Heart left ventricle (tissue), 16 donors: ENCODE results near the gene IHH. TPM values are rescaled to one million over a fixed set of nuclear protein-coding genes. Genes with fewer than 3 reads are reported as not detected.
A peak's percentile ranks its signal among the peaks of the same experiment; 100 is the strongest.

Experiments used
- ATAC-seq, 4 donors: fragments of 200-7000 bp; cut with Tn5 transposase; one replicate each; pipeline ENCODE4 v1.9.1; 2020 to 2022; ENCODE audit warnings: moderate library complexity in 4 of 4, mild to moderate bottlenecking in 3 of 4, moderate number of reproducible peaks in 1 of 4
- DNase-seq, 5 donors: peaks; one replicate each; pipeline ENCODE4 v3.0.0-alpha.2; 2020
- H3K27ac ChIP-seq, 12 donors: fragments of 200-600 bp; sonication (generic) in 4 of 12; one replicate each; pipeline versions ENCODE4 v1.5.0 to v1.8.0; 2016 to 2022; ENCODE audit warnings: mild to moderate bottlenecking in 2 of 12
- H3K27me3 ChIP-seq, 9 donors: fragments of 200-600 bp; sonication (generic) in 2 of 9; one replicate each; pipeline versions ENCODE4 v1.5.1 to v1.8.0; 2016 to 2022; ENCODE audit warnings: mild to moderate bottlenecking in 3 of 9
- H3K36me3 ChIP-seq, 9 donors: fragments of 200-600 bp; sonication (generic) in 2 of 9; one replicate each; pipeline versions ENCODE4 v1.5.0 to v1.8.0; 2018 to 2022; ENCODE audit warnings: mild to moderate bottlenecking in 2 of 9
- H3K4me1 ChIP-seq, 12 donors: fragments of 200-600 bp; sonication (generic) in 4 of 12; one replicate each; pipeline versions ENCODE4 v1.5.0 to v1.8.0; 2016 to 2022; ENCODE audit warnings: mild to moderate bottlenecking in 3 of 12
- H3K4me3 ChIP-seq, 12 donors: fragments of 200-600 bp; sonication (generic) in 4 of 12; one replicate each; pipeline versions ENCODE4 v1.5.0 to v1.8.0; 2017 to 2022; ENCODE audit warnings: mild to moderate bottlenecking in 9 of 12, moderate library complexity in 4 of 12
- H3K9me3 ChIP-seq, 12 donors: fragments of 200-600 bp; sonication (generic) in 4 of 12; one replicate each; pipeline versions ENCODE4 v1.5.0 to v1.8.0; 2016 to 2022; ENCODE audit warnings: mild to moderate bottlenecking in 1 of 12
- CTCF ChIP-seq, 12 donors: fragments of 200-600 bp; sonication (generic) in 4 of 12; IDR thresholded peaks; one replicate each; pipeline versions ENCODE4 v1.5.0 to v1.8.0; 2018 to 2022; ENCODE audit warnings: antibody characterized with exemption in 12 of 12, mild to moderate bottlenecking in 5 of 12
- POLR2A ChIP-seq, 2 donors: fragments of 450-650 bp; IDR thresholded peaks; one replicate each; pipeline ENCODE4 v1.6.1; 2017; ENCODE audit warnings: antibody characterized with exemption in 2 of 2, mild to moderate bottlenecking in 2 of 2, moderate library complexity in 2 of 2
- WGBS, 4 donors: extraction: QIAGEN DNeasy Blood & Tissue Kit in 2 of 4; methylation state at CpG; one replicate each; pipeline versions ENCODE4 v1.1.5 to v1.1.7; 2013 to 2018; 5-methylcytosine and 5-hydroxymethylcytosine counted together
- intact Hi-C, 10 donors: fragments of 100-400 bp; cut with DNase I; formaldehyde crosslinking; loops; one replicate each; pipeline versions ENCODE4 v1.11.1 to v1.14.2; 2022
- polyA plus RNA-seq, 2 donors: library from polyadenylated mRNA; stranded (reverse); fragments of 200-250 nt; gene quantifications; one replicate each; pipeline ENCODE4 v1.2.3, GENCODE V29; 2013
- total RNA-seq, 9 donors: library from RNA; depleted of rRNA in 2 of 9; stranded (reverse); fragments of >200 nt in 2 of 9; fragmentation: NEBNext Ultra II Directional in 3 of 9; extraction: Animal tissue kit (Norgen Biotek cat#: 25700) in 3 of 9; gene quantifications; one replicate each; pipeline versions ENCODE4 v1.1.0 to v1.2.4, GENCODE V29; 2016 to 2023
- donor health status: ischemic (EF 13 %, LVEDD 7.1; RV severe dilation, severe dysfunction).
- donor health status: healthy with polysubstance abuse.
- donor health status: DM: no; HTN: yes; CAD: no.
- donor health status: DM: no; HTN: no; CAD: no.
- donor health status: ischemic (EF 25% LVEDD 6.9; RV normal size, moderate dysfunction).
- donor health status: ischemic (EF 25% LVEDD 5.7; RV mildly dilated, moderate dysfunction).
- donor health status: healthy.
- donor health status: DM: yes; HTN: yes; CAD: no.
- donor health status: ischemic (EF 35%, LVEDD 5.7; RV mildly dilated, moderate dysfunction).
- donor health status: nonischemic (EF 11% LVEDD 7.7; RV severe dilation, severe dysfunction).
- donor health status: DM: yes; HTN: yes; CAD: no.
- donor health status: PGD.
- donor health status: ischemic (EF 29% LVEDD 5.4; RV normal size, mild dysfunction).
- donor health status: nonischemic (EF 23%, LVEDD 6.1; RV moderate dilation, normal function).

IHH gene
- total and polyA plus RNA-seq, 11 donors = not detected

GRCh38 chr2:219049282-219049681 is 11.4 kb downstream of the IHH start:
- 64 to 80% (median 69%) methylated on average over 4 to 6 of the region's 6 CpGs for WGBS, 4 donors
- no peak overlapping the region for H3K4me3 ChIP-seq
- intact Hi-C loops = no loop called here
- no peaks in the 10 kb centered on the region for H3K4me1 ChIP-seq
- no peak overlapping the region for H3K27ac ChIP-seq
- ATAC-seq (no peak), DNase-seq (no peak)
- TF ChIP-seq POLR2A (IDR thresholded peaks at IDR 0.05) (no peak), CTCF (IDR thresholded peaks at IDR 0.05) (no peak)
- no peaks in the 10 kb centered on the region for H3K36me3 ChIP-seq
- no peaks in the 10 kb centered on the region for H3K9me3 ChIP-seq
- peaks cover 0 to 82% (median 18%) of the 10 kb centered on the region in 9 donors for H3K27me3 ChIP-seq

GRCh38 chr2:219045937-219046550 is 14.7 kb downstream of the IHH start:
- DNase-seq = no peak
- peaks cover 0 to 6% (median 0%) of the 10 kb centered on the region in 12 donors for H3K4me1 ChIP-seq
- no peak for TF ChIP-seq CTCF (IDR thresholded peaks at IDR 0.05)
- TF ChIP-seq POLR2A (IDR thresholded peaks at IDR 0.05) = no peak
- peak in 1 of 4 donors; percentile 43 for ATAC-seq
- no peak overlapping the region for H3K27ac ChIP-seq
- 3 to 7% (median 5%) methylated on average over 6 of the region's 6 CpGs for WGBS, 4 donors
- intact Hi-C loops = no loop called here
- H3K27me3 ChIP-seq = peaks cover 8 to 77% (median 28%) of the 10 kb centered on the region in 9 donors
- no peak overlapping the region for H3K4me3 ChIP-seq
- H3K36me3 ChIP-seq = no peaks in the 10 kb centered on the region
- no peaks in the 10 kb centered on the region for H3K9me3 ChIP-seq

- no peak for DNase-seq
- ATAC-seq = no peak
- Histone ChIP-seq H3K9me3 (no peaks in the 10 kb centered on the region), H3K4me3 (no peak overlapping the region), H3K27me3 (peaks cover 8 to 79% (median 33%) of the 10 kb centered on the region in 9 donors), H3K27ac (no peak overlapping the region), H3K4me1 (peaks cover 0 to 6% (median 0%) of the 10 kb centered on the region in 12 donors), H3K36me3 (no peaks in the 10 kb centered on the region)
- intact Hi-C loops = no loop called here
- TF ChIP-seq CTCF (IDR thresholded peaks at IDR 0.05) (no peak), POLR2A (IDR thresholded peaks at IDR 0.05) (no peak)
- WGBS, 4 donors = 71 to 84% (median 76%) methylated on average over 2 of the region's 2 CpGs
Measured at GRCh38 chr2:219042750-219043149, 18.0 kb downstream of the IHH start.

GRCh38 chr2:219042157-219042556 is 18.6 kb downstream of the IHH start:
- 73 to 83% (median 75%) methylated on average over 4 of the region's 4 CpGs for WGBS, 4 donors
- H3K4me3 ChIP-seq = no peak overlapping the region
- H3K27me3 ChIP-seq = peaks cover 8 to 76% (median 33%) of the 10 kb centered on the region in 9 donors
- DNase-seq (no peak), ATAC-seq (no peak)
- H3K36me3 ChIP-seq = no peaks in the 10 kb centered on the region
- intact Hi-C loops = no loop called here
- H3K4me1 ChIP-seq = peaks cover 0 to 6% (median 0%) of the 10 kb centered on the region in 12 donors
- no peaks in the 10 kb centered on the region for H3K9me3 ChIP-seq
- no peak overlapping the region for H3K27ac ChIP-seq
- no peak for TF ChIP-seq POLR2A (IDR thresholded peaks at IDR 0.05)
- no peak for TF ChIP-seq CTCF (IDR thresholded peaks at IDR 0.05)
